GM04503 (cell line): ENCODE data around the gene ANKRD52.

Experiments used
- DNase-seq: peaks from one replicate; pipeline ENCODE4 v3.0.0-alpha.2; 2012; ENCODE audit warnings: low read depth

The ANKRD52 gene

DNA sequence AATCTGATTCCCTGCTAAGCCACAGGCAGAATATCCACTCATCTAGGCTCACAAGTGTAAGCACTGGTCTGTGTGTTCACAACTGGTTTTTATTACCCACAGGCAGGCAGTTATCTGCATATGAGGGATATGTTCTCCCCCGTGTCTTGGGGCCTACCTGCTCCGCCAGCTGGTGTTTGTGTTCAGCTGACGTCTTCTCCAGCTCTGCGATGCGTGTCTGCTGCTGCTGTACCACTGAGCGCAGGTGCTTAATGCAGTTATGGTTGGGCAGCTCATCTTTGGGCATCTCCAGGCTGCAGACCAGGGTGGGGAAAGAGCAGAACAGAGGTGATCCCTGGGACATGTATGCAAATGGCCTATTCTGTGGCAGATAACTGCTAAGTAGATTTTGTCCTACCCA lies 50.2 kb downstream of the ANKRD52 start:
- no peak for DNase-seq

DNA sequence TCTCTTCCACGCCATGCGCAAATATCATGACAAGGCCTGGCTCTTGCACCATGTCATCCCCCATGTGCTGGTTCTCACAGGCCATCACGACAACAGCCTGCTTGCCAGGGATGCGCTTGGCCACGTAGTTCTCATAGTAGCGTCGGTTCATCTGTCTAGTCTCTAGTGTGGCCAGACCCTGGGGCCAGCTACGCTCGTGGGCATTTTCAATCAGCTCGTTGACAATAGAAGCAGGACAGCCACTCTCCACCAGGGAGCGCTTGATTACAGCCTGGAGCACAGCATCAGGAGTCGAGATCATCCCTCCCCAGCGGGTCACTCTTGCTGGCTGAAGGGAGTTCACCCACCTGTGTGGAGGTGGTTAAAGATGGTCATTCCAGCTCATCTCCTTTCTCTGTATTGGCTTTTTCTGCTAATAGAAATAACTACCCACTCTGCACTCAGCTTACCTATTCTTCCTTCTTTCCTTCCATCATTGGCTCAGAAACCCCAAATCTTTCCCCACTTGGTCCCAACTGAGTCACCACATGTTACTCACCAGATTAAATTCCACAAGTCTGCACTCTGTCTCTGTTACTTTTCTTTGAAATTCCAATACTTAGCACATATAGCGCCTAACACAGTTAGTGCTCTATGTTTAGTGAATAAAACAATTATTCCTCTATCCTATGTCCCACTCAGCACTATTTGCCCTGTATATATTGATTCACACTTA lies 51.6 kb downstream of the ANKRD52 start:
- no peak for DNase-seq

DNA sequence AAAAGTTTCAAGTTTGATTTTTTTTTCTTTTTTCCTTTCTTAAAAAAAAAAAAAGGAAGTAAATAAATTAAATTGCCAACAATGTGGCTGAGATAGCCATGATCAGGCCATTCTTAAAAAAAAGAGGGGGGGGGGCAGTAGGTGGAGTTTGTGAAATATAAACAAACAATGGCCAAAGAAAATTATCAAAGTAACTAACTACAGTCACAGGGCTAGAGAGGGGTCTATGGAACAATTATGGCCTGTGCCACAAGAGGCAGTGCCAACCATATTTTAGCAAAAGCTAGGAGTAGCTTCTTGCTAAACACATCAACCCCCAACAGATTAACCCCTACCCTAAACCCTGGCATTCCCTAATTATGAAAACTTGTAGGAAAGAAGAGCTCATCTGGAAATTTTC lies 52.7 kb downstream of the ANKRD52 start:
- DNase-seq: no peak

DNA sequence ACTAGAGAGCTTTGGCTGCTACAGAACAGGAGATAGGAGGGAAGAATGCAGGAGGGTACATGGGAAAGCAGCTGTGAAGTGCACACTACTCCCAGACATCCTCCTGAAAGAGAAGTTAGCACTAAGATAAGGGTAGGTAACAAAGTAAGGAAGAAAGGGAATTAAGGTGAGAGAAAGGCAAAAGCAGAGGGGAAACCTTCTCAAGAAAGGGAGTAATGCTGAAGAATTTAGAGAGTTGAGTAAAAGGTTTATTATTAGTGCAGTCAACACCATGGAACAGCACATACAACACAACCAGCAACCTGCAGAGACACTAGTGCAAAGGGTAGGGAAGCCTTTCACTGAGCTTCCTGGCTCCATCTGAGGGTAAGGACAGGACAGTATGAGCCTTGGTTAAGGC lies 53.9 kb downstream of the ANKRD52 start:
- no peak for DNase-seq

DNA sequence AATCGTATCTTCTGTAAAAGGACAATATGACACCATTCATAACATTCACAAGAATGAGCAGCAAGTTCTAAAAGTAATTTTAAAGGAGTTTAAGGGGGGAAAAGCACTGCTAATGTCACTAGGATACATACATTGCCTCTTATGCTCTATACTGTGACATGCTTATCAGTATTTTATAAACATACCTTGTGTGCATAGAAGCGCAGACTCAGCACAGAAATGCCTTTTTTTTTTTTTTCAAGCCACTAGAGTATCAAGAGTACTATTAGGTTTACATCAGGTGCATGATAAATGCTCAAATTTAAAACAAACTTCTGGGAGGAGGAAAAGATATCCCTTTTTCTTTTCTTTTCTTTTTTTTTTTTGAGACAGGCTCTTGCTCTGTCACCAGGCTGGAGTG lies 55.3 kb downstream of the ANKRD52 start:
- no peak for DNase-seq

DNA sequence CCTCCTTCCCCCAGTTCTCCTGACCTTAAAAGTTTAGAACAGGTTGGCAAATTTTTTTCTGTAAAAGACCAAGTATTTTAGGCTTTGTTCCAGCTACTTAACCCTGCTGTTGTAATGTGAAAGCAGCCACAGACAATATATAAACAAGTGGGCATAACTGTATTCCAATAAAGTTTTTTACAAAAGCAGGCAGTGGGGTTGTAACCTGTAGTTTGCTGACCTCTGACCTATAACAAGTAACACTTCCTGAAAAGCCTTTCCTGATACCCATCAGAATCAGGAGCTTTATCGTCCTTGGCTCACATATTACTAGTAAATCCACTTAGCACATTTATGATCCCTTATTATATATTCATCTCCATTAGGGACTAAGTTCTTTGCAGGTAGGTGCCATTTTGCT lies 55.8 kb downstream of the ANKRD52 start:
- no peak for DNase-seq

DNA sequence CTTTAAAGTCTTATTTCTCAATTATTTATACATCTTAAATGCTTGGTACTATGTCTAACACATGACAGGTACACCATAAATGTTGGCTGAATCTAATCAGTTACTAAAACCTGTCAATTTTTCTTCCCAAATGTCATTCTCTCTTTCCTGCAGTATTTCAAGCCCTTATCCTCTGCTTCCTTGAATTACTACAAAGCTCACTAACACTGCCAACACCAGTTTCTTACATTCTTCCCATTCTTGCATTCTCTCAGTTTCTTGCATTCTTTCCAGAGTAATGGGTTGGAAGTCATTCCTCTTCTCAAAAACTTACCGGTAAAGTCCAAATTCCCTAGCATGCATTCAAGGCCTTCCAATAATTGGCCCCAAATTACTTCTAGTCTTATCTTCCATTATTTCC lies 59.3 kb downstream of the ANKRD52 start:
- DNase-seq: no peak

DNA sequence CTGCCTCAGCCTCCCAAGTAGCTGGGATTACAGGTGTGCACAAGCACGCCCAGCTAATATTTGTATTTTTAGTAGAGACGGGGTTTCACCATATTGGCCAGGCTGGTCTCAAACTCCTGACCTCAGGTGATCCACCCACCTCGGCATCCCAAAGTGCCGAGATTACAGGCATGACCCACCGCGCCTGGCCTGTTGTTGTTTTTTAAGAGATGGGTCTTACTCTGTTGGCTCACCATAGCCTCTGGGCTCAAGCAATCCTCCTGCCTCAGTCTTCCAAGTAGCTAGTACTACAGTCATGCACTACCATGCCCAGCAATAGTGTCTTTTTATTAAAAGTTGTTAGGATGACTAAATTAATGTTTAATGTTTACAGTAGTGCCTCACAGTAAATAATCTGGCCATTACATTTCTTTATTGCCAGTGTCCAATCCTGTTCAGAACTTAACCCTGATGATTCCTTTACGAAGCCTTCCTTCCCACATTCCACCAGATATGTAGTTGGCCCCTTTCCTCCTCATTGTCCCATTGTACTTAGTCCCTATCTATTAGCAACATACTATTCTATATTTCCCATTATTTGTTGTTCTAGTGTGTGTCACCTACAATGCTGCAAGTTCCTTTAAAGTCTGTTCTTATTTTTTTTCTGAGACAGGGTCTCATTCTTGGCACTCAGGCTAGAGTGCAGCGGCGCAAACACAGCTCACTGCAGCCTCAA lies 60.1 kb downstream of the ANKRD52 start:
- no peak for DNase-seq

DNA sequence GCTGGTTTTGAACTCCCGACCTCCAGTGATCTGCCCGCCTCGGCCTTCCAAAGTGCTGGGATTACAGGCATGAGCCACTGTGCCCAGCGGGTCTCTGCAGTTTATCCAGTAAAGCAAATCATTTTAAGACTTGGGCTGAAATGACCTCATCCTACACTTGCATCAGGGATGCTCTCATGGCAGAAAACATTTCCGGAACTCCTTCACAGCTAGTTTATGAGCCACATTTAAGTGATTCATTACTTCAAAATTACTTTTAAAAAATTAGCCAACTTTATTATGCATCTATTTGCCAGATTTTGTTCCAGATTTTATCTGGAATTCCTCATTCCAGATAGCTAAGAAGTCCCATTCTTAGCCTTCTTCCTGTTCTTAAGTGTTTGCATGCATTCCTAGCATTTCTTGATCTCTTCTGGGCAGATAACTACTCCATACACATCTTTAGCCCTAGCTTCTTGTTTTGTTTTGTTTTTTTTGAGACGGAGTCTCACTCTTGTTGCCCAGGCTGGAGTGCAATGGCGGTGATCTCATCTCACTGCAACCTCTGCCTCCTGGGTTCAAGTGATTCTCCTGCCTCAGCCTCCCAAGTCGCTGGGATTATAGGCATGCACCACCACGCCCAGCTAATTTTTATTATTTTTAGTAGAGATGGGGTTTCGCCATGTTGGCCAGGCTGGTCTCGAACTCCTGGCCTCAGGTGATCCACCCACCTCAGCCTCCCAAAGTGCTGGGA lies 61.2 kb downstream of the ANKRD52 start:
- DNase-seq: peak; percentile 97

DNA sequence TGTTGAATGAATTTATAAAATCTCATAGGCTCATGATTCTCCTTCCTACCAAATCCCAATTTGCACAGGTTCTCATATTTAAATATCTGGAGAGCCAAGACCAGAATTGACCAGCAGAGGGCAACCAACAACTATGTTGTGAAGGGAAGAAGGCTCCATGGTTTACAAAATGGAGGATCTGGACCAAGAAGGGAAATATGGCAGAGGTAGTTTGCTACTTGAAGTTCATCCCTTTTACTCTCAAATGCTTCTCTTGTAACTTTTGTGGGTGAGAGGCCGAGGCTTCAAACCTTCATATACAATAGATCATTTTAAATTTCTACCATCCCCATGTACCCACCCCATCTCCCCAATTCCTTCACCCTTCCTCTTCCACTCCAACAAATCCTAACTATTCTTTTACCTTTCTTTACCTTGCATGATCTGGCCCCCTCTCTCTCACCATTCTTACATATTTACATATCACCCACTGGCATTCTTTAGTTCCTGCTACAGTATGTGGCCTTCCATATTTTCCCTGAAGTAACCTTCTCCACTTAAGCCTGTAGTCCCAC lies 65.1 kb downstream of the ANKRD52 start:
- DNase-seq: no peak

DNA sequence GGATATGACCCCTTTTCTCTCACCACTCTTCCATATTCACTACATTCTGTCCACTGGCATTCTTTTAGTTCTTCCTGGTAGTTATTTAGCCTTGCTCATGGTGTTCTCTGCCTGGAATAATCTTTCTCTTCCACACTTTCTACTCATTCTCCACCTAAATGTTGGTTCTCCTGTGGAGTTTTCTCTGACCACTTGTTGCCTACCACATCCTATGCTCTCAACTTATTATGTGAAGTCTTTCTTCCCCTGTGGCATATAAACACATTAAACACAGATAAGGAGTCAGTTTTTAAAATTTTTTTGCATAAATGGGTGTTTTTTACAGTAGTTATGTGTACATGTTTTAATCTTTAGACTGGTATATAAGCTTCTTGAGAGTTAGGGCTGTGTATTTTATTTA lies 65.6 kb downstream of the ANKRD52 start:
- no peak for DNase-seq

DNA sequence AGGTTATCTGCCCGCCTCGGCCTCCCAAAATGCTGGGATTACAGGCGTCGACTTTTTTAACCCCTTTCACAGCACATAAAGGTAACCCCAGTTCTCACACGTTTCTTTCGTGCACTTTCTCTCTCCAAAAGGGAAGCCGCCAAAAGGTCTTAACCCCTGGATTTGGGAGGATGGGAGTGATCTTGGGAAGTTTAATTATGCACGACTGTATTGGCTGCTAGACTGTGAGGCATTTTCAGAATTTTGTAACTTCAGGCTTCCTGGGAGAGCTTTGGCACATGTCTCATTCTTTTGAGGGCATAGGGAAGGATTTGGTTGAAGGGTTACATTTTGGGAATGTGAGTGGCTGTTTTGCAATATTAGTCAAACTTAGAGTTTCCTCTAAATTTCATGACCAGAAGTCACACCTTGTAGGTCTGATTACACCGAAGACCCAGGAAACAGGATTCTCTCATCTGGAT lies 67.5 kb downstream of the ANKRD52 start:
- no peak for DNase-seq

DNA sequence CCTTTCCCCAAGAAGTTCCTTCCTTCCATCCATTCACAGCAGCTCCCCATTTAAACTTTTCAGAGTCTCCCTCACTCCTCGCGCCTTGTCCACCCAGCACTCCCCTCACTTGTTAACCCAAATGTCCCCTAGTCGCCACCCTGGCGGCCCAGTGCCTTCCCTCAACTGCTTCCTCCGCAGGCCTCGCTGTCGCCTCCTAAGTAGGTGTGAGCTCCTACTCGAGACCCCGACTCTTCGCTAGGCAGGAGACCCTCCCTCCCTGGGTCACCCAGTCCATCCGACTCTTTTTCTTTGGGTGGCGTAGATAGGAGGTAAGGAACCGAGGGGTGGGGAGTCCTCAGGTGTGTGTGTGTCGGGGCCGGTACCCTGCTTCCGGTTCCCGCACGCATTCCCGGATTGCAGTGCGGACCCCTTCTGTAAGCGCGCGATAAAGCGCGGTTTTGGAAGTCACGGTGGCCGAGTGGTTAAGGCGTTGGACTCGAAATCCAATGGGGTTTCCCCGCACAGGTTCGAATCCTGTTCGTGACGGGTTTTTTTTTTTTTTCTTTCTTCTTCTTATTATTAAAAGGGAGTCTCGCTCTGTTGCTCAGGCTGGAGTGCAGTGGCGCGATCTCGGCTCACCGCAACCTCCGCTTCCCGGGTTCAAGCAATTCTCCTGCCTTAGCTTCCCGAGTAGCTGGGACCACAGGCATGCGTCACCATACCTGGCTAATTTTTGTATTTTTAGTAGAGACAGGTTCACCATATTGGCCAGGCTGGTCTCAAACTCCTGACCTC lies 68.1 kb downstream of the ANKRD52 start:
- DNase-seq: no peak

DNA sequence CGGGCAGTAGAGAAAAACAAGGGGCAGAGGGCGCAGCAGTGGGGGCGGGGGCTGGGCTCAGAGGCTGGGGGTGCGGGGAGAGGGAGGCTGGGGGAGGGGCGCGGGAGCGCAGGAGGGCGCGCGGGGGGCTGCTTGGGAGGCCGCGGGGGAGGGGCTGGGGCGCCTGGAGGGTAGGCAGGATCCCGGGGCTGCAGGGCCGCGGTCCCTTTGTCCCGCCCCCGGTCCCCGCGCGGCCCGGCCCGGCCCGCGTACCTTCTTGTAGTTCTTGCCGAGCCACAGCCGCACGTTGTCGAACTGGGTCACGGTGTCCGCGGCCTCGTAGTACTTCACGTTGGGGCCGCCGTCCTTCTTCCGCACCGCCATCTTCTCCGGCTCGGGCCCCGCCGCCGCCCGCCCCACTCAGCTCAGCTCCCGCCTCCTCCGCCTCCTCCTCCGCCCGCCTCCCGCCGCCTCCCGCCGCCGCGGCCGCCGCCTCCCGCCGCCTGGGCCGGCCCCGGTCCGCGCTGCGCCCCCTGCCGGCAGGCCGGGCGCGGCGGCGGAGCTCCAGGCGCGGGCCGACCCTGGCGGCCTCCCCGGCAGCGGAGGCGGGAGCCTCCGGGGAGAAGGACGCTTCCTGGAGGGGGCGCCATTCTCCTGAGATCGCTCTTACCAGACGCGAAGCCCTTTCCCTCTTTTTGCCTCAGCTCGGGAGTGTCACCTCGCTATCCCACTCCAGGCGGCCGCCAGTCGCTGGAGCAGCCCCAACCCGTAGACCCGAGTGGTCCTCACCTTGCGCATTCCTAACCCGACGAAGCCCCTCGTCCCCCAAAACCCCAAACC lies 68.9 kb downstream of the ANKRD52 start, which contains the start of gene SMARCC2:
TSS of gene SMARCC2 (minus strand) at position 385 of the 819 bp plus-strand sequence. CDS start at position 363, 22 bp downstream.
- no peak for DNase-seq

DNA sequence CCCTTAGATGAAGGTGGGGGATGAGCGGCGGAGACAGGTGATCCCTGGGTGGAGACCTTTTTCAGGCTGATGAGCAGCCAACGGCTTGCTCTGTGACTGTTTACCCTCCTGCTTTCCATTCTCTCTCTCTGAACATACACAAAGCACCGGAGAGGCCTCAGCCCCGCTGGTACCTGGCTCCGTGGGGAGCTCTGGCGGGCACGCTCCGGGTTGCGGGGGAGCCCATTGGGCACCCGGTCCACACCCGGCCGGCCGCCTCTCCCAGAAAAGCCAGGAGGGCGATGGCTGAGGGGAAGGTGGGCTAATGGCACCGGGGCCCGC lies 69.4 kb downstream of the ANKRD52 start:
- no peak for DNase-seq

DNA sequence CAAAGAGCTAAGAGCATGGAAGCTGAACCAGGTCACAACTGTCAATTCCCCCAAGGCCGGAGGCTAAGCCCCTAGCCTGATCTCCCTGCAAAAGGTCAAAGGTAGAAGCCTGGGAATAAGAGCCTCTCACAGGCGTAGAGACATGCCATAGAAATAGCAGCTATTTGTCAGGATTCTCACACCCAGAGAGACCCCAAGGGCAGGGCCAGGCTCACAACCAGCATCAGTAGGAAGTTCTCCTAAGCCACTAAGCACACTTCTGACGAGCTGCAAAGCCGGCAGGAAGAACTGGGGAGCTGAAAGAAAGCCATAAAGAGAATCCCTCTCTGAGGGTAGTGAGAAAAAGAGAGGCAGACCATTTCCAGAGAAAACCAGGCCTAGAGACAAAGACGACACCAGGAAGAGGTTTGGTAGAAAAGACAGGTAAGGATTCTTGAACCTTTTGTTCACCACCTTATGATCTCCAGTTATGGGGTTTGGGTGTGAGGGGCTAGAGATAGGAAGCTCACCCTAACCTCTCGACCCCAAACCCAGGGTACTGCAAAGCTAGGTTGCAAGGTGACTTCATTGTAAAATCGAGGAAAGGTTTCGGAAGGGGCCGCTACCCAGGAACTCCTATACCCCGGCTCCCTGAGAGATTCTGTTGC lies 69.9 kb downstream of the ANKRD52 start:
- no peak for DNase-seq
